ENCODE results near the gene TPCN1. TPM values are rescaled to one million over a fixed set of nuclear protein-coding genes. Genes with fewer than 3 reads are reported as not detected.

TPCN1 gene
- total and polyA plus RNA-seq, 2 of the 13 experiments (the other 11 are each of a cell fraction or from before 2014, with no cell fraction given): 8.0 to 26.8 TPM

DNA sequence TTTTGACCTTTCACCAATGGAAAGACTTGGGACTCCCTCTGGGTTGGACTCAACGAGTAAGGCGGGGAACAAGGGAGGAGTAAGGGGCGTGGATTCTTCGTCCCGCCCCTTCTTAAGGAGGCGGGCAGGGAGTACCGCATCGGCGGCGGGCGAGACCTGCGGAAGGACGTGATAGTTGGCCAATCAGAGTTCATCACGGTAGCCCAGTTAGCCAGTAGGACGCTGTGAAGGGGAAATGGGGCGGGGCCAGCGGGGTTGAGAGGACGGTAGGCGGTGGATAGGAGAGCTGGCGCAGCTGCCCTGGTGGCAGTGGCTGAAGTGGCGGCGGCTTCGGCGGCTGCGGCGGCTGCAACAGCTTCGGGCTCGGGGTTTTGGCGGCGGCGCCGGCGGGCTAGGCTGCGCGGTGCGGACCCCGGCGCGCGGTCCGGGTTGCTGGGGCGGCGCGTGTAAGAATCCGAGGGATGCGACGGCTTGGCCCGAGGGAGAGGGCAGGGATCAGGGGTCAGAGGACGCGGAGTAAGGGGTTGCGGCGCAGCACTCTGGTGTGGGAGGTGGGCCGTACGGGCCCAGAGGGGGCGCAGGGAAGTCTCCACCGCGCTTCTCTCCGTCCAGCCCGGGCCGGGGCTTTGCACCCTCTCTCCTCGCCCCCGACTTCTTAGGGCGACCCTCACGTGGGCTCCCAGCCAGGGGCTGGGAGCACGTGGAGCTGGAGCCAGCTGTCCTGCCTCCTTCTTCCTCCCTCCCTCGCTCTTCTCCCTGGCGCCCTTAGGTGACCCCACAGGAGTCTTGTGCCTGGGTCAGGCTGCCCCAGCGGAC lies at the start of gene TPCN1 (continued):
- TF ChIP-seq ATF7-NPFF (CRISPR knock-in tag; IDR thresholded peaks at IDR 0.05; ENCODE audit: low read depth) (peak; percentile 79), PRDM15 (CRISPR knock-in tag; IDR thresholded peaks at IDR 0.05) (peak; percentile 23; the same call in 1 of the 2 replicates), RFXAP (CRISPR knock-in tag; IDR thresholded peaks at IDR 0.05; ENCODE audit: borderline replicate concordance) (0 out of 2 replicates have a peak, but pooled peaks have one; percentile 58), GTF2F1 (IDR thresholded peaks at IDR 0.05; ENCODE audit: low read length) (no peak), PAX8 (CRISPR knock-in tag; IDR thresholded peaks at IDR 0.05; ENCODE audit: borderline replicate concordance) (no peak), NR2C2 (CRISPR knock-in tag; IDR thresholded peaks at IDR 0.05; ENCODE audit: borderline replicate concordance) (peak; percentile 89), CREB1 (IDR thresholded peaks at IDR 0.05) (peak; percentile 72), CREB1 (CRISPR knock-in tag; IDR thresholded peaks at IDR 0.05) (peak; percentile 10; the same call in 1 of the 2 replicates), PTBP1 (IDR thresholded peaks at IDR 0.05; ENCODE audit: low read depth, low read length, poor library complexity, severe bottlenecking) (no peak), NFE2L1 (CRISPR knock-in tag; IDR thresholded peaks at IDR 0.05; ENCODE audit: borderline replicate concordance) (0 out of 2 replicates have a peak, but pooled peaks have one; percentile 32), ZNF883 (CRISPR knock-in tag; IDR thresholded peaks at IDR 0.05; ENCODE audit: not compliant biosample characterization) (no peak), JUN (CRISPR knock-in tag; IDR thresholded peaks at IDR 0.05) (no peak), NCOA1 (CRISPR knock-in tag; IDR thresholded peaks at IDR 0.05) (no peak), ZNF569 (CRISPR knock-in tag; IDR thresholded peaks at IDR 0.05; ENCODE audit: borderline replicate concordance) (no peak), ZNF274 (CRISPR knock-in tag; IDR thresholded peaks at IDR 0.05) (0 out of 2 replicates have a peak, but pooled peaks have one; percentile 38), ZNF282 (IDR thresholded peaks at IDR 0.05; ENCODE audit: partially characterized antibody) (no peak), IKZF4 (CRISPR knock-in tag; IDR thresholded peaks at IDR 0.05; ENCODE audit: borderline replicate concordance, low read depth, not compliant biosample characterization) (peak; percentile 47), RELA (CRISPR knock-in tag; IDR thresholded peaks at IDR 0.05) (no peak), MXD4 (CRISPR knock-in tag; IDR thresholded peaks at IDR 0.05) (peak; percentile 63; the same call in 1 of the 2 replicates), SNAPC2 (CRISPR knock-in tag; IDR thresholded peaks at IDR 0.05) (no peak), ZSCAN20 (CRISPR knock-in tag; IDR thresholded peaks at IDR 0.05; ENCODE audit: borderline replicate concordance) (peak; percentile 80), POLR2AphosphoS2 (IDR thresholded peaks at IDR 0.05; ENCODE audit: low read depth, low read length) (0 out of 2 replicates have a peak, but pooled peaks have one; percentile 10), ZBTB4 (CRISPR knock-in tag; IDR thresholded peaks at IDR 0.05; ENCODE audit: borderline replicate concordance) (peak; percentile 16; the same call in 1 of the 2 replicates)
